ENCODE data around the gene POLR3F.

POLR3F gene

GRCh38 chr20:18529041-18529440, 61.9 kb downstream of the POLR3F start:
- TF ChIP-seq, protein P1, sequence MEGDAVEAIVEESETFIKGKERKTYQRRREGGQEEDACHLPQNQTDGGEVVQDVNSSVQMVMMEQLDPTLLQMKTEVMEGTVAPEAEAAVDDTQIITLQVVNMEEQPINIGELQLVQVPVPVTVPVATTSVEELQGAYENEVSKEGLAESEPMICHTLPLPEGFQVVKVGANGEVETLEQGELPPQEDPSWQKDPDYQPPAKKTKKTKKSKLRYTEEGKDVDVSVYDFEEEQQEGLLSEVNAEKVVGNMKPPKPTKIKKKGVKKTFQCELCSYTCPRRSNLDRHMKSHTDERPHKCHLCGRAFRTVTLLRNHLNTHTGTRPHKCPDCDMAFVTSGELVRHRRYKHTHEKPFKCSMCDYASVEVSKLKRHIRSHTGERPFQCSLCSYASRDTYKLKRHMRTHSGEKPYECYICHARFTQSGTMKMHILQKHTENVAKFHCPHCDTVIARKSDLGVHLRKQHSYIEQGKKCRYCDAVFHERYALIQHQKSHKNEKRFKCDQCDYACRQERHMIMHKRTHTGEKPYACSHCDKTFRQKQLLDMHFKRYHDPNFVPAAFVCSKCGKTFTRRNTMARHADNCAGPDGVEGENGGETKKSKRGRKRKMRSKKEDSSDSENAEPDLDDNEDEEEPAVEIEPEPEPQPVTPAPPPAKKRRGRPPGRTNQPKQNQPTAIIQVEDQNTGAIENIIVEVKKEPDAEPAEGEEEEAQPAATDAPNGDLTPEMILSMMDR (conservative IDR thresholded peaks at IDR 0.05; ENCODE audit: control insufficient read depth, insufficient read depth, low read depth, low read length): no peak
- H3K4me3 ChIP-seq (ENCODE audit: control insufficient read depth, low read depth, low read length): no peak overlapping the region
- DNase-seq (ENCODE audit: low read depth): no peak

GRCh38 chr20:18532626-18533025, 65.4 kb downstream of the POLR3F start:
- no peak for DNase-seq (ENCODE audit: low read depth)
- TF ChIP-seq, protein P1 (conservative IDR thresholded peaks at IDR 0.05; ENCODE audit: control insufficient read depth, insufficient read depth, low read depth, low read length): no peak
- no peak overlapping the region for H3K4me3 ChIP-seq (ENCODE audit: control insufficient read depth, low read depth, low read length)

DNA sequence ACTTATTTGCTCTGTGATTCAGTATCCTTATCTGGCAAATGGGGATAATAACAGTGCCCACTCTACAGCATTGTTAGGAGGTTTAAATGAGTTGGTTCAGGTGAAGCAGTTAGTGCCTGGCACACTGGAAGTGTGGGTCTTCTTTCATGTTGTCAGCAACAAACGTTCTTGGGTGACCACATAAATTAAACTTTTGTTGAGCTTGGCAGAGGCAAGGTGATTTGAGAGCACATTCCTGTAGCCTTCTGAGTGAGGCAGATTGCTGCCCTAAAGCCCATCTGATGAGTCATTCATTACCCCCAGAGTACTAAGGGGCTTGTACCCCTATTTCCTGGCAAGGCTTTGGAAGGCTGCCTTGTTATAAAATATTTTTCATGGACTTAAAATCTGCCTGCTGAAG, 66.3 kb downstream of the POLR3F start:
- TF ChIP-seq, protein P1 (conservative IDR thresholded peaks at IDR 0.05; ENCODE audit: control insufficient read depth, insufficient read depth, low read depth, low read length): no peak
- no peak for DNase-seq (ENCODE audit: low read depth)
- H3K4me3 ChIP-seq (ENCODE audit: control insufficient read depth, low read depth, low read length): no peak overlapping the region

DNA sequence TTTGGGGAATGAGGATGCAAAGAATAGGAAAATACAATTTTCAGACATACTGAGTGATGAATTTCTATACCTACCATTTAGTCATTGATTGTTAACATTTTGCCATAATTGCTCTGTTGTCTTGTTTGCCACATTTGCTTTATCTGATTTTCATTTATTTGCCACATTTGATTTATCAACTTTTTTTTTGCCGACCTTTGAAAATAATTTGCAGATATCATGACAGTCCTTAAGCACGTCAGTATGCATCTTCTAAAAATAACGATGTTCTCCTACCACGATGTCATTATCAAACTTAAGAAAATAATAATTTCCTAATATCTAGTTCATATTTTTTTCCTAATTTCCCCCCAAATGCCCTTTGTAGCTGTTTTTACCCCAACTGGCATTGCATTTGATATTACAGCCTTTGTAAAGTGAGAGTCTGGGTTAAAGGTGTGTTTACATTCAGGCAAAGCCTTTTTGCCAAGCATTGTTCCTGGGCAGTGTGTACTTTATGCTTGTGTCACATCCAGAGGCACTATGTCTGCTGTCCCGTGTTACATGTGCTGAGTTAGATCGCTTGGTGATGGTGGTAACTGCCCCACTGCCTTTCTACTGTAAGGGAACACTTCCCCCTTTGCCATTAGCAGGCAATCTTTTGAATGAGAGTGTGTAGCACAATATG, 66.9 kb downstream of the POLR3F start:
- DNase-seq (ENCODE audit: low read depth): no peak
- H3K4me3 ChIP-seq (ENCODE audit: control insufficient read depth, low read depth, low read length): no peak overlapping the region
- TF ChIP-seq, protein P1 (conservative IDR thresholded peaks at IDR 0.05; ENCODE audit: control insufficient read depth, insufficient read depth, low read depth, low read length): no peak
